Measurements from ENCODE around the gene KPNB1.

DNA sequence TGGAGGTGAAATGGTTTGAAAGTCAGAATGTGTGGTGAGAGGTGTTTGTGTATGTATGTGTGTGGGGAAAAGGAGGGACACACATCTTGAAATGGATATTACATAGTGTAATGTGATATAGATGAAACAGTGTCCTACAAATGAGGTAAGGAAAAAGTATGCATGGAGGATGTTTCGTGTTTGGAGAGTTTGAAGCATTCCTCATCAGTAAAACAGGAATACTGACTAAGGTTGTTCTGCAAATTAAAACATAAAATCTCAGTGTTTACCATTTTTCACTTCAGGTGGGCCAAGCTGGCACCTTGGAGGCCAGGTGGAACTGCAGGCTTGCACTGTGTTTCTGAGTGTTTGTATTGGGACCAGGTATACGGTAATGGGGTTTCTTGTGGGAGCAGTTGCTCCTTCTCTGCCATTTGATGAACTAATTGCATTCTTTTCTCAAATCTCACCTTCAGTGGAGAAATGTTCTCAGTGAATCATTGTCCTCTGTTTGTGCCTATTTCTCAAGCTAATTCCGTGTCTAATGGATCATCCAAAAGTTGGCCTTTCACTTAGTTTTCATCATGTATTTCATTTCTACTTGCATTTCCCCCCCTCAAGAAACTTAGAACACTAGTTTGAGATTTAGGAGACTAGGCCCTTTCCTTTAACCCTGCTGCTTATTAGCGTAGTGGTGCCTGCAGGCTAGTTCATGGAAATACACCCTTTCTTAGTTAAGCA lies 36.0 kb downstream of the KPNB1 start:
- TF ChIP-seq, protein P1, sequence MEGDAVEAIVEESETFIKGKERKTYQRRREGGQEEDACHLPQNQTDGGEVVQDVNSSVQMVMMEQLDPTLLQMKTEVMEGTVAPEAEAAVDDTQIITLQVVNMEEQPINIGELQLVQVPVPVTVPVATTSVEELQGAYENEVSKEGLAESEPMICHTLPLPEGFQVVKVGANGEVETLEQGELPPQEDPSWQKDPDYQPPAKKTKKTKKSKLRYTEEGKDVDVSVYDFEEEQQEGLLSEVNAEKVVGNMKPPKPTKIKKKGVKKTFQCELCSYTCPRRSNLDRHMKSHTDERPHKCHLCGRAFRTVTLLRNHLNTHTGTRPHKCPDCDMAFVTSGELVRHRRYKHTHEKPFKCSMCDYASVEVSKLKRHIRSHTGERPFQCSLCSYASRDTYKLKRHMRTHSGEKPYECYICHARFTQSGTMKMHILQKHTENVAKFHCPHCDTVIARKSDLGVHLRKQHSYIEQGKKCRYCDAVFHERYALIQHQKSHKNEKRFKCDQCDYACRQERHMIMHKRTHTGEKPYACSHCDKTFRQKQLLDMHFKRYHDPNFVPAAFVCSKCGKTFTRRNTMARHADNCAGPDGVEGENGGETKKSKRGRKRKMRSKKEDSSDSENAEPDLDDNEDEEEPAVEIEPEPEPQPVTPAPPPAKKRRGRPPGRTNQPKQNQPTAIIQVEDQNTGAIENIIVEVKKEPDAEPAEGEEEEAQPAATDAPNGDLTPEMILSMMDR (IDR thresholded peaks at IDR 0.05; ENCODE audit: insufficient read depth, low read length, poor library complexity, severe bottlenecking), result no peak
- TF ChIP-seq EZH2phosphoT487 (conservative IDR thresholded peaks at IDR 0.05; ENCODE audit: low read length), result no peak

Measured in SU-DHL-6 (cell line).